NCI-H2081 treated with DMSO at 0.1 percent for 48 hours (cell line): Measurements from ENCODE around the gene THAP5.
A peak's percentile ranks its signal among the peaks of the same experiment; 100 is the strongest.

ENCODE experiments used
- DNase-seq: peaks from one replicate; lab custom pipeline; 2025; lab: John Stamatoyannopoulos, UW

The THAP5 gene

DNA sequence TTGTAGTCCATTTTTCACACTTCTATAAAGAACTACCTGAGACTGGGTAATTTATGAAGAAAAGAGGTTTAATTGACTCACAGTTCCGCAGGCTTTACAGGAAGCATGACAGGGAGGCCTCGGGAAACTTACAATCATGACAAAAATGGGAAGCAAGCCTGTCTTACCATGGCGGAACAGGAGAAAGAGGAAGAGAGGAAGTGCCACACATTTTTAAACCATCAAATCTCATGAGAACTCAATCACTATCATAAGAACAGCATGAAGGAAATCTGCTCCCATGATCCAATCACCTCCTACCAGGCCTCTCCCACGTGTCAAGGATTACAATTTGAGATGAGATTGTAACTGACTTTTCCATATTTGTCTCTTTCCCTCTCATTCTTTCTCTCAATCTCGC, 34.2 kb downstream of the THAP5 start:
- no peak for DNase-seq

DNA sequence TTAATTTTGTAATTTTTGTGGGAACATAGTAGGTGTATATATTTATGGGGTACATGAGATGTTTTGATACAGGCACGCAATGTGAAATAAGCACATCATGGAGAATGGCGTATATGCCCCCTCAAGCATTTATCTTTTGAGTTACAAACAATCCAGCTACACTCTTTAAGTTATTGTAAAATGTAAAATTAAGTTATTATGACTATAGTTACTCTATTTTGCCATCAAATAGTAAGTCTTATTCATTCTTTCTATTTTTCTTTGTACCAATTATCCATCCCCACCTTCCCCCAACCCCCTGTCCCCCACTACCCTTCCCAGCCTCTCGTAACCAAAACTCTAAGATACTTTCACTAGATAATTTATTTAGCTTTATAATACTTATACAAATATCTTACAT, 35.8 kb downstream of the THAP5 start:
- DNase-seq, result no peak

DNA sequence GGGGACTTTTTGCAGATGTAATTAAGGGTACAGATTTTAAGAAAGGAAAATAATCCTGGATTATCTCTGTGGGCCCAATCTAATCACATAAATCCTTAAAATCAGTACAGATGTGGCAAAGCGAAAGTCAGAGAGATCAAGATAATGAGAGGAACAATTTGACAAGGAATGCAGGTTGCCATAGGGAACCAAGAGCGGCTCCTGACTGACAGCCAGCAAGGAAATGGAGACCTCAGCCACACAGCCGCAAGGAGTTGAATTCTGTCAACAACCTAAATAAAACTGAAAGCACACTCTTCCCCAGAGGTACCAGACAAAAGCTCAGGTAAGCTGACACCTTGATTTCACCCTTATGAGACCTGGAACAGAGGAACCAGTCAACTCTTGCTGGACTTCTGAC, 40.2 kb downstream of the THAP5 start:
- no peak for DNase-seq

DNA sequence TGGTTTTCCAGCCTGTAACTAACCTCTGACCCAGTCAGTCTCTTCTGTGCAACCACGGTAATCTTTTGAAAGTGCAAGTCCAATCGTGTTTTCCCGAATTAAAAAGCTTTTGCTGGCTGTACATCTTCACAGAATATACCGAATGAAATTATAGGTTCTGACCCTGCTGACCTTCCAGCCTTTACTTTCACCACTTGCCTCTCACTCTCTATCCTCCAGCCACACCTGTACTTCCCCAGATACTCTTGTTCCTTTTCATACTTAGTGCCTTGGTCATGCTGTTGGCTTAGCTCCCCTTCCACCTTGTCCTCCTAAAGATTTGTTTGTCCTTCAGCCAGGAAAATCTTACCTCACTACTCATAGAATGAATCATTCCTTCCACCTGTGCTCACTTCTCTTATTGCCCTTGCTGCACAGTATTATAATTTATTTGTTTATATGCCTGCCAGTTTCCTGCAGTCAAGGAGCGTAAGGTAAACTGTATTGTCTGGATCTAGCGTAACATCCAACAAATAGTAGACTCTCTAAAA, 41.3 kb downstream of the THAP5 start:
- DNase-seq, result no peak

DNA sequence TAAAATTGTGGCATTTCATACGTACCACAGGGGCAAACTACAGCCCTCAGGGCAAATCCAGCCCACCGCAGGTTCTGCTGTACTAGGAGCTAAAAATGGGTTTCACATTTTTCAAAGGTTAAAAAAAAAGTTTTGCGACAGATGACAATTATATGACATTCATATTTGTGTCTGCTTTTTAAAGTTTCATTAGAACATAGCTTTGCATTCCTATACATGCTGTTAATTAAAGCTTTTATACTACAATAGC, 42.8 kb downstream of the THAP5 start:
- DNase-seq, result no peak

DNA sequence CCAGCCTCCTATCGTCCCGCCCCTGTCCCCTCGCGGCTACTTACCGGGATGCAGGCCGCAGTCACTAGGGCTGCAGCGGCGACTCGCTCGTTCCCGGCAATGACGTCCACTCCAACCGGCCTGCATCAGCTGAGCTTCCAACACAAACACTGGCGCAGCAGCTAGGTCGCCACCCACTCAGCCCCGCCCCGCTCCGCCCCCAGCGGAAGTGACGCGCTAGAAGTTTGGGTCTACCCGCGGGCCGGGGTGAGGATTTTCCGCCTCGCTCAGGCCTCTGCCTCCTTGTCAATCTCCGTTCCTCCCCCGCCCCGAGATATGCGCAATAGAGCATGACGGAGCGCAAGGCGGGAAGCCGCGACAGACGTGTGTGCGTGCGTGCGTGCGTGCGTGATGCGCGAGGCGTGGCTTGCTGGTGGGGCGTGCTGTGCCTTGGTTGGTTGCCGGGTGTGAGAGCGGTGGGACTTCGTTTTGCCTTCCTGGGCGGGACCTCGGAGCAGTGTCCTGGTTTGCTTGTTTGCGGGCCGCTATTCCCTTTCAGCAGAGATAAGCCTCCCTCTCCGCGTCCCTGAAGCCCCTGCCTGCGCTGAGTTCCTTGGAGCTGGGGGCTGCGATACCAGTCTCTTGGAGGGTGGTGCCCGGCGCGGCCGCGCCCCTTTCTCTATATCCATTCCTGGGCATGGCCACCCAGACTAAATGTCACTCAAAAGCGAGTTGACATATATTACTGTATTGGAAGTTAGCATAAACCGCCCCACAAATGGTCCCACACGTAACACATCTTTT, 43.3 kb downstream of the THAP5 start, which contains the start of gene PNPLA8:
PNPLA8 (minus strand) TSS at position 151 of the 783 bp plus-strand sequence. CDS start 10,644 bp downstream, outside the sequence.
- DNase-seq, result peak; percentile 98

DNA sequence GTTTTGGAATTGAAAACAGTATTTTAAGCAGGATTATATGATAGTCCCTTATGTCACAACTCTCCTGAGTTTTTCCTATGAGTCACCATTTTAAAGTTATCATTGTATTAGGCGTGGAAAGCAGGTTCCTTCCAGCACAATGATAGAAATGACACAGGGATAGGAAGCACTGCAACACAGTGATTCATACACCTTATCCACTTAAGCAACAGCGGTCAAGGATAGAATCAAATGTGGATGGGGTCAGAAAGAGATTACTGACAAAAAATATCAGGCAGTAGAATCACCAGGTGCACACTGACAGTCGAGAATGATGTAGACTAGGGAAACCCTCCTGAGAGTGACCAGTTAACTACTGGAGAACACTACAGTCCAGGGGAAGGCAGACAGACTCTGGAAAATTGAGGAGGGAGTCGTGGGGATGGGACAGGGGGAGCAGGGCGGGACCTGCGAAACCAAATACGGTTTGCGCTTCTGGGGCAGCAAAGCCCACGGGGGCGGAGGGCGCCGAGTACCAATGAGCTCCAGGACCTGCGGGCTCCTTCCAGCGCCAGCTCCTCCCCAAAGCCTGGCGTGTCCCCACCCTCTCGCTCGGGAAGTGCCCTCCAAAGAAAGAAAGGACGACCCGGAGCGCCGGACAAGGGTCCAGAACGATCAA, 44.0 kb downstream of the THAP5 start:
- DNase-seq, result peak; percentile 85

DNA sequence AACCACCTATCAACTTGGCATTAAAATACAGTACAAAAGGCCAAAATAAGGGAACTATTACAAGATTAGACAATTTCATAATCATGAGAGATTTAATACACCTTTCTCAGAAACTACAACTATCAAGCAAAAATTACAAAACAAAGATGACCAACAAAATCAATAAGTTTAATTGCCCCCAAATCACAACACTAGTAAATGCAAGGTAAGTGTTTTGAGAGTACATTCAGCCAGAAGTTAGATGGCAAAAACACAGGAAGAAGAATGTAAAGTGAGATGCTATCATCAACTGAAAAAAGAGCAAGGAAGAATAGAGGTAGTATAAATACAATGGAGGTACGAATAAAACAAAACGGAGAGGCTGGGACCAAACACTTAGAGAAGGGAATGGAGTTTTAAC, 46.7 kb downstream of the THAP5 start:
- DNase-seq, result no peak

DNA sequence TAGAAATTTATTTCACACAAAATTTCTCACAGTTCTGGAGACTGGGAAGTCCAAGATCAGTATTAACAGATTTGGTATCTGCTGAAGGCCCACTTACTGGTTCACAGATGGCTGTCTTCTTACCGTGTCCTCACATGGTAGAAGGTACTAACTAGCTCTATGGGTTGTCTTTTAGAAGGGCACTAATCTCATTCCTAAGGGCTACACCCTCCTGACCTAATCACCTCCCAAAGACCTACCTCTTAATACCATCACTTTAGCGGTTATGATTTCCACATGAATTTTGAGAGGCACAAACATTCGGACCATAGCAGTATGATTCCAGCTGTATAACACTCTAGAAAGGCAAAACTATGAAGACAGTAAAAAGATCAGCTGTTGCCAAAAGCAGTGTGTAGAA, 51.6 kb downstream of the THAP5 start:
- DNase-seq, result no peak

DNA sequence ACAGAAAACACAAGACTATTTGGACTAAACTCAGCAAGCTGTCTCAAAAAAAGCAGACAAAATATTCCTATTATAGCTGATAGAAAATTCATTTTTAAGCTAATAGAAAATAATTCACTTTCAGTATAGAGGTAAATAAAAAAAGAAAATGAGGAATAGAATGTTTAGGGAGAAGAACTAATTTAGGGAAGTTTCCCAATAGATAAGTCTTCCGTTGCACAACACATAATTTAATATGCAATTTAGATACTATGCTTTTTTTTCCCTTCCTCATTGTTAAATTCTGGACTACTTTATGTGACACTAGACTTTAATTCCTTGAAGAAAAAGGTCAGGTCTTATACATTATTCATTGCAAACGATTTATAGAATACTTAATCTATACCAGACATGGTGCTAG, 53.9 kb downstream of the THAP5 start:
- DNase-seq, result no peak

DNA sequence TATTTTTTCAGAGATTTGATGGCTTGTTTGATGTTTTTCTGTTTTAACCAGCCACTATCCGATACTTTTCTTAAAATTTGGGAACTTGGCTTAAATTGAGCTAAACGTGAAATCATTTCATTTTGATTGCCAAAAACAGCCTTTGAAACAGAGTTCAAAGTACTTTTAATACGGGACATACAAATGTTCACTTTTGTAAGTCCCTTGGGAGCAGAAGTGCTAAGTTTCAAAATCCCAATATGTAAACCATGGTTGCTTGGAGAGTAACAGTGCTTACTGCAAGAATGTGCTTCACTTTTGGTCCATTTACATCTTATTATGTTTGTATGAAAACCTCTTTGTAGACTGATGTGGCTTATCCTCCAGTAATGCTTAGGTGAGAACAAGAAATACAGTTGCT, 54.5 kb downstream of the THAP5 start:
- no peak for DNase-seq
